T-helper 2 cell treated with Interferon-gamma antibody and Interleukin-4, amounts not matched to agents 100 ng/mL and 5 ng/mL, for 36 hours (primary cell): Measurements from ENCODE around the gene RFPL1. TPM values are rescaled to one million over a fixed set of nuclear protein-coding genes. Genes with fewer than 3 reads are reported as not detected.

Experiments
- intact Hi-C: fragments of 100-400 bp; cut with micrococcal nuclease; formaldehyde crosslinking; loops from one replicate; pipeline ENCODE4 v1.15.1; 2023
- total RNA-seq: library from RNA; stranded (reverse); gene quantifications from 2 replicates; pipeline ENCODE4 v1.2.3, GENCODE V29; 2022

The RFPL1 gene
- total RNA-seq, 1 donor from 2014 or later: 0.11 TPM

DNA sequence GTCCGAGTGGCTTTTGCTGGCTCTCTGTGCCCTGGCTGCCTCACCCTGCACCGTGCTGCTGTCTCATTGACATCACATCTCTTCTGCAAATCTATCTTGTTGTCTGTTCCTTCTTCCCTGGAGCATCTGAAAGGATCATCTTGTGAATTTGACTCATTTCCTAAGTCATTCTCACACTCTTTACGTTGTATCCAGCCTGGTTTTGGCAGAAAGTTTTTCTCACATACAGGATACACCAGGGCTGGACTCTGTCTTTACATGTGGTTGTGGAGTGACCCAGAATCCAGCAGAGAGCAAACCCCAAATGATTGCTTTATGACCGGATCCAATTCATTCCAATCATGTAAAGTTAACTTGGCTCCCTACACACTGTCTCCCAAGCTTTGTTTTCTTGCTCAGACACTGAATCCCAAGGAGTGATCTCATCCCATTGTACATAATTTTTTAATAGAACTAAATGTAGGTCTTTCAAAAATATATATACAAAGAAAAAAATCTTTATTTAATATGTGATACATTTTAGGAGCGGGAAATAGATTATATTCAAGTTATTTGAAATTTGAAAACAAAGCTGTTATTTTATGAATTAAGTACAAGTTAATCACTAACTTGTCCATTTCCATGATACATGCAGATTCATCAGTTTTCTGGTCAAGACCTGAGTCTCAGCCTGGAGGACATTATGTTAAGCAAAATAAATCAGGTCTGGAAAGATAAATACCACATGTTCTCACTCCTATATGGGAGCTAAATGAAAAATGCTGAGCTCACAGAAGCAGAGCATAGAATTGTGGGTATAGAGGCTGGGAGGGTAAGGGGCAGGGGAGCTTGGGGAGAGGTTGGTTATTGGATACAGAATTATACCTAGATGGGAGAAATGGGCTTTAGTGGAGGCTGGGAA is 2.9 kb upstream of the RFPL1 start:
- intact Hi-C loops: no loop called here

DNA sequence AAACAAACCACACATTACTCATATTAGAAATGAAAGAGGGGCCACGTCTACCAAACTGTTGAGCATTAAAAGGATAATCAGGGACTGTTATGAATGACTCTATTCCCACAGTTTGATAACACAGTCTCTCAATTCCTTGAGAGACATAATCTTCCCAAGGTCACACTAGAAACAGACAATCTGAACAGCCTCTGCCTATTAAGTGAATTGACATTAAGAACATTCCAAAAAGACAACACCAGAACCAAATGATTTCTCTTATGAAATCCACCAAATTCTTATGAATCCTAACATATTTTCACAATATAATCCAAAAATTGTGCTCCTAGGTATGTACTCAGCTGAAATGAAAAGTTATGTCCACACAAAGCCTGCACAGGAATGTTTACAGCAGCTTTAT is 4.6 kb downstream of the RFPL1 start:
- intact Hi-C loops: no loop called here

- intact Hi-C loops: no loop called here
Measured at GRCh38 chr22:29443452-29443851, 5.1 kb downstream of the RFPL1 start.

GRCh38 chr22:29443861-29444792 is 5.7 kb downstream of the RFPL1 start:
- intact Hi-C loops: no loop called here

DNA sequence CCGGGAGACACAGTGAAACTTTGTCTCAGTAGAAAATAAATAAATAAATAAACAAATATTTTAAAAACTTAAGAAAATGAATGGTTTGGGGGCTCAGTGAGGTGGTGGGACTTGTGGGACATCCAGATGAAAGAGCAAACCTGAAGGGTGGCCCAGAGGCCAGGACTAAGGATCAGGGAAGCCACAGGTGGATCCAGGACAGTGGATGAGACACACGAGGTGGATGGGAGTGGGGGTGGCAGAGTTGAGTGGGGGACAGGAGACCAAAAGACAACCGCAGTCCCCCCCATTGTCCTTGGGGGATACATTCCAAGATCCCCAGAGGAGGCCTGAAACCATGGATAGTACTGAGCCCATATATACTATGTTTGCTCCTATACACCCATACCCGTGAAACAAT is 7.1 kb downstream of the RFPL1 start:
- intact Hi-C loops: no loop called here

GRCh38 chr22:29447906-29448305 is 9.5 kb downstream of the RFPL1 start:
- intact Hi-C loops: no loop called here

DNA sequence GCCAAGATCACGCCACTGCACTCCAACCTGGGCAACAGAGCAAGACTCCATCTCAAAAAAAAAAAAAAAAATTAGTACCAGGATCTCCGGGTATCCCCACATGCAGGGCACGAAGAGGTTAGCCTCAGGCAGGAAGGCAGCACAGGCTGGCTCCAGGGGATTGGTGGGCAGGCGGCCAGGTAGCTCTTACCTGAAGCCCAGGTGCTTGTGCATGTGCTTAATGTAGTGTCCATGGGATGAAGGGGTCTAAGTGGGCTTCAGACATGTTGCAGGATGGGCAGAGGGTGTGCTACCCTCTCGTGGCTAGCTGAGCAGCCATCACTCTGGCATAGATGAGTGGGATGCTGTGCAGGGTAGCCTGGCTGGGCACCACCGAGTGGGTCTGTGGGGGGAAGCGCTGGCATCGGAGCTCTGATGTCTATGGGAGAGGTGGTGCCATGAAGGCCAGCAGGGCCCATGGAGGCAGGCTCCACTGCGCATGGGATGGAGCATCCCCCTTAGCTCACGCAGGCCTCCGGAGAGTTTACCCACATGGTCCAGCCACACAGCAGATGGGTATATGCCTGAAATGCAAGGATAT is 11.0 kb downstream of the RFPL1 start:
- intact Hi-C loops: no loop called here

- intact Hi-C loops: no loop called here
Measured at GRCh38 chr22:29450222-29450621, 11.8 kb downstream of the RFPL1 start.

- intact Hi-C loops: no loop called here
Measured at GRCh38 chr22:29451863-29452262, 13.5 kb downstream of the RFPL1 start.

DNA sequence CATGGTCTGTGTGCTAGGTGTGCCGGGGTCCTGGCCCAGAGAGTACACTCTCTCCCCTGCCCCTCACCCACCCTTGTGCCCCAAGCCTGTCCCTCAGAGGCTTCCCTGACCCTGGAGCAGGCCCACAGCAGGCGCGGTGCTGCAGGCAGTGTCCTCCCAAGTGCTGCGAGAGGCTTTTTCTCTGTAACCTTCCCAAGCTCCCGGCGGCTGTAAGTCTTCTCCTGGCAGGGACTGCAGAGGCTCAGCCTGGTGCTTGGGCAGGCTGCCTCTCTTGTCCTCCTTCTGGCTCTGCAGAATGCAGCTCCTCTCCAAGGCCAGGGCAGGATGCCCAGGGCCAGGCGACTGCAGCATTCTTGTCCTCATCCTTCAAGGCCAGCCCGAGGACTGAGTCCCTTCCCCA is 15.9 kb downstream of the RFPL1 start:
- intact Hi-C loops: no loop called here

DNA sequence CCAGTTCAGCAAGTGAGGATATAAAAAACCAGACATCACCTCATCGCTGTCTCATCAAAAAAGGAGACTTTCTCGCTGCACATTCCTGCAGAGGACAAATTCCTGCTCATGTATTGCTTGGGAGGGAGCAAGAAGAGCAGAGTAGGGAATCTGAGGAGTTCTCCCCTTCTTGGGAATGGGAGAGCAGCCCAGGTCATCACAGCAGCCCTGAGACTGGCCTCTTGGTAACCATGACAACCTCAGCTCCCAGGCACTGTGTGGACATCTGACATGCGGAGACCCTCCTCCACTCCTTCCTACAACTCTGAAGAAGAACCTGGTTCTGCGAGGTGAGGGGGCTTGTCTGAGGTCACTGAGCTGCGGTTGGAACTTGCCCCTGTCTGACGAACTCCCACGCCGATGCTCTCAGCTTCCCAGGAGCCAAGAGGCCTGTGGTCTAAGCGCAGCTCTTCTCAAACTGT is 17.9 kb downstream of the RFPL1 start:
- intact Hi-C loops: no loop called here

GRCh38 chr22:29457730-29458129 is 19.3 kb downstream of the RFPL1 start:
- intact Hi-C loops: no loop called here

GRCh38 chr22:29458551-29458950 is 20.2 kb downstream of the RFPL1 start:
- intact Hi-C loops: no loop called here

- intact Hi-C loops: no loop called here
Measured at GRCh38 chr22:29459773-29460172, 21.4 kb downstream of the RFPL1 start.

- intact Hi-C loops: no loop called here
Measured at GRCh38 chr22:29461263-29461662, 22.9 kb downstream of the RFPL1 start.

DNA sequence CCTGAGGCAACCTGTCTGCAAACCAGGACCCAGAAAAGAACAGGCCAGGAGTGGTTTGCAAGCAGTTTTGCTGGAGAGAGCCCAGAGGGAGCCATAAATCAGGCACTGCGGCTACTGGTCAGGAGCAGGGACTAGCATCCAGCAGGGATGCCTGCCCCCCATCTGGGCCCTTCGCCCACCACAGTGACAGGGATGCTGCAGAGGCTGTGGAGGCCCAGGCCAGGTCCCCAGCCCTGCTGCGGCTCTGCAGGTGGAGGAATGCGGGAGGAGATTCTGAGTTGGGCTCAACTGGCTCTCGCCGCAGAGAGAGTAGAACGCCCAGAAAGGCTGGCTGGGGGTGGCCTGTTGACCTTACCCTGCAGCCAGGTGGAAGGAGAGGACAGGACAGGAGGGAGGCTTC is 25.2 kb downstream of the RFPL1 start:
- intact Hi-C loops: no loop called here

DNA sequence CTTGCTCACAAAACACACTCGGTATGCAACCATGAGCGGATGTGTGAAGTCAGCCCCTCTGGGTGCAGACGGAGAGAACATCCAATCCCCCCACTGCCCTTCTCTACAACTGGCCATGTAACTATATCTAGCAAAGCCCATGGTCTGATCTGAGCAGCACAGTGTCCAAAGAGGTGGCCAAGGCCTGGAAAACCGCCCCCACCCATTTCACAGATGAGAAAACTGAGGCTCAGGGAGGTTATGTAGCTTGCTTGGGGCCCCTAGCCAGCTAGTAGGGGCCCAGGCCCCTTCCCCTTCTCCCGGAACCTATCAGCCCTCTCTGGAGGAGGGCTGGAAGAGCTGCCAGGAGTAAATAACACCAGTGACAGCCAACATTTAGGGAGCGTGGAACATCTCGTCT is 26.2 kb downstream of the RFPL1 start:
- intact Hi-C loops: no loop called here

GRCh38 chr22:29469755-29470154 is 31.4 kb downstream of the RFPL1 start:
- intact Hi-C loops: no loop called here

GRCh38 chr22:29470159-29470855 is 31.9 kb downstream of the RFPL1 start:
- intact Hi-C loops: no loop called here

GRCh38 chr22:29473001-29473400 is 34.6 kb downstream of the RFPL1 start:
- intact Hi-C loops: no loop called here

DNA sequence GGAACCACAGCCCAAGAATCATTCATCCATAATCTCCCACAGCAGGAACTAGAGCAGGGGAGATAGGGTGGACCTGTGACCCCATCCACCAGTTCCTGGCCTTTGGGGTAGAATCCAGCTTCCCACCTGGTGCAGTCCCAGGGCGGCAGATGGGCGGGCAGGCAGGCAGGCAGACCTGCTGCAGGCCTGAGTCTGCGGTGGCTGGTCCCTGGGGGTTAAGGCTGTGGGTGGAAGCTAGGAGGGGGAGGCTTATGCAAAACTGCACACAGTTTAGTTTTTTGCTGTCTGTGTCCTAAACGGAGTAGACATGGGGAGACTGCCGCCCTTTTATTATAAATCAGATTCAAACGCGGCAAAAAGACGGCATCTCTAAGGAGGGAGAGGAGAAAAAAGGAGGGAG is 37.2 kb downstream of the RFPL1 start:
- intact Hi-C loops: no loop called here
